HepG2 (cell line): ENCODE measurements around the gene DNM3.

Source experiments
- ARHGAP35 ChIP-seq: sonication (generic); formaldehyde crosslinking; IDR thresholded peaks from 2 replicates; pipeline ENCODE4 v1.9.0; 2022; ENCODE audit warnings: mild to moderate bottlenecking, inconsistent platforms, moderate library complexity, missing genetic modification reagents, borderline replicate concordance
- CHD2 ChIP-seq: IDR thresholded peaks from 2 replicates; pipeline ENCODE4 v1.6.1; 2011; ENCODE audit warnings: low read depth, low read length, improper control_type of control experiment
- CTCF ChIP-seq: sonication (generic); formaldehyde crosslinking; IDR thresholded peaks from 2 replicates; pipeline ENCODE4 v1.5.0; 2020; ENCODE audit warnings: mild to moderate bottlenecking, missing genetic modification reagents, moderate library complexity
- HMG20B ChIP-seq: conservative IDR thresholded peaks from 2 replicates; pipeline ENCODE4 v1.6.1; 2016; ENCODE audit warnings: missing genetic modification reagents, missing compliant biosample characterization
- HNRNPL ChIP-seq: fragments of 200-400 bp; formaldehyde crosslinking; IDR thresholded peaks from 2 replicates; pipeline ENCODE4 v1.6.1; 2017; ENCODE audit warnings: mild to moderate bottlenecking, low read depth, low read length
- TFDP2 ChIP-seq: sonication (generic); formaldehyde crosslinking; IDR thresholded peaks from 2 replicates; pipeline ENCODE4 v1.4.0; 2020; ENCODE audit warnings: missing genetic modification reagents
- THAP8 ChIP-seq: sonication (generic); formaldehyde crosslinking; IDR thresholded peaks from 2 replicates; pipeline ENCODE4 v1.5.1; 2020; ENCODE audit warnings: missing genetic modification reagents, mild to moderate bottlenecking, borderline replicate concordance
- ZNF253 ChIP-seq: sonication (generic); formaldehyde crosslinking; IDR thresholded peaks from 2 replicates; pipeline ENCODE4 v1.8.0; 2022; ENCODE audit warnings: mild to moderate bottlenecking, missing genetic modification reagents, borderline replicate concordance
- ZNF841 ChIP-seq: sonication (generic); formaldehyde crosslinking; IDR thresholded peaks from 2 replicates; pipeline ENCODE4 v1.8.1; 2023; ENCODE audit warnings: missing genetic modification reagents, borderline replicate concordance

GRCh38 chr1:172425339-172425738, 584.0 kb downstream of the DNM3 start:
- TF ChIP-seq ZNF841 (CRISPR knock-in tag) (no peak), CTCF (CRISPR knock-in tag) (no peak), HNRNPL (no peak), THAP8 (CRISPR knock-in tag) (no peak), CHD2 (no peak), HMG20B (CRISPR knock-in tag) (no peak), TFDP2 (CRISPR knock-in tag) (no peak), ZNF253 (CRISPR knock-in tag) (no peak), ARHGAP35 (CRISPR knock-in tag) (no peak)
